OCI-LY7 (cell line): Measurements from ENCODE around the gene CACNA1H. TPM values are rescaled to one million over a fixed set of nuclear protein-coding genes. Genes with fewer than 3 reads are reported as not detected.

ENCODE experiments used
- BruUV-seq: library from RNA; stranded (reverse); fragments of 400-500 nt; replicated peaks from 2 replicates; lab custom pipeline; 2021; lab: Mats Ljungman, UMichigan
- CTCF ChIA-PET: fragments of 300-600 bp; sonication (Branson Sonifier 250); formaldehyde crosslinking; loops from one replicate; lab custom pipeline; 2022; ENCODE audit warnings: antibody characterized with exemption; ENCODE audit not compliant: unreplicated experiment; lab: Charles Lee
- POLR2A ChIA-PET: fragments of 300-600 bp; sonication (Branson Sonifier 250); formaldehyde crosslinking; loops from one replicate; lab custom pipeline; 2022; ENCODE audit warnings: antibody characterized with exemption; lab: Charles Lee
- DNase-seq: peaks from one replicate; pipeline ENCODE4 v3.0.0-alpha.2; 2015; ENCODE audit warnings: low spot score
- H2AFZ ChIP-seq: fragments of 200-600 bp; sonication (generic), shearing (Covaris generic); 2 replicates; pipeline ENCODE4 v1.6.1; 2014; ENCODE audit warnings: mild to moderate bottlenecking, antibody characterized with exemption, low read length, moderate library complexity
- H3K27ac ChIP-seq: fragments of 200-600 bp; sonication (generic); 2 replicates; pipeline ENCODE4 v1.5.1; 2014; ENCODE audit warnings: mixed run types, low read depth, mild to moderate bottlenecking, moderate library complexity, low read length, inconsistent platforms; ENCODE audit not compliant: poor library complexity, severe bottlenecking
- H3K36me3 ChIP-seq: fragments of 200-600 bp; sonication (generic); 2 replicates; pipeline ENCODE4 v1.6.1; 2014; ENCODE audit warnings: mild to moderate bottlenecking, antibody characterized with exemption, low read length, moderate library complexity, mixed read lengths; ENCODE audit not compliant: insufficient read depth
- H3K4me1 ChIP-seq: fragments of 200-600 bp; sonication (generic); 2 replicates; pipeline ENCODE4 v1.5.1; 2014; ENCODE audit warnings: mild to moderate bottlenecking, low read length; ENCODE audit not compliant: insufficient read depth, poor library complexity, severe bottlenecking
- H3K4me2 ChIP-seq: fragments of 200-600 bp; sonication (generic); 2 replicates; pipeline ENCODE4 v1.6.1; 2014; ENCODE audit warnings: mild to moderate bottlenecking, low read length
- H3K4me3 ChIP-seq: fragments of 200-600 bp; sonication (generic); 2 replicates; pipeline ENCODE4 v1.5.1; 2014; ENCODE audit warnings: mild to moderate bottlenecking, low read depth, low read length; ENCODE audit not compliant: poor library complexity, severe bottlenecking
- H3K79me2 ChIP-seq: fragments of 200-600 bp; sonication (generic); 2 replicates; pipeline ENCODE4 v1.6.1; 2016; ENCODE audit warnings: low read depth, mild to moderate bottlenecking, low read length, moderate library complexity, mixed read lengths; ENCODE audit not compliant: insufficient read depth
- H3K9me2 ChIP-seq: fragments of 200-600 bp; sonication (generic); 2 replicates; pipeline ENCODE4 v1.6.1; 2016; ENCODE audit warnings: mild to moderate bottlenecking, low read length, mixed read lengths; ENCODE audit not compliant: insufficient read depth
- H3K9me3 ChIP-seq: fragments of 200-600 bp; sonication (generic); 2 replicates; pipeline ENCODE4 v1.6.1; 2014; ENCODE audit warnings: mild to moderate bottlenecking, mixed run types, low read length, mixed read lengths
- H4K20me1 ChIP-seq: fragments of 200-600 bp; sonication (generic); 2 replicates; pipeline ENCODE4 v1.6.1; 2014; ENCODE audit warnings: mild to moderate bottlenecking, antibody characterized with exemption, low read length, moderate library complexity, mixed read lengths; ENCODE audit not compliant: insufficient read depth
- EZH2phosphoT487 ChIP-seq: fragments of 200-600 bp; sonication (generic); IDR thresholded peaks from 2 replicates; pipeline ENCODE4 v1.6.1; 2018; ENCODE audit warnings: low read depth, borderline replicate concordance, mild to moderate bottlenecking, mixed run types, antibody characterized with exemption, low read length, moderate library complexity, mixed read lengths
- intact Hi-C: fragments of 100-400 bp; cut with micrococcal nuclease; formaldehyde crosslinking; loops from one replicate; pipeline ENCODE4 v1.10.0; 2022; ENCODE audit not compliant: unreplicated experiment
- total RNA-seq, 2 experiments: library from RNA; depleted of rRNA in 1 of 2; stranded (reverse); fragments of >200 nt in 1 of 2; shearing (Covaris generic) in 1 of 2; gene quantifications; 2 replicates each; pipeline ENCODE4 v1.2.3, GENCODE V29; 2014 to 2022
- TF ChIP-seq, protein P1 (sequence below): fragments of 200-600 bp; sonication (generic); conservative IDR thresholded peaks from 2 replicates; pipeline ENCODE4 v1.5.1; 2014; ENCODE audit warnings: mild to moderate bottlenecking, antibody characterized with exemption, low read length, moderate library complexity, mixed read lengths

CACNA1H gene
- total RNA-seq, 2 experiments from 2014 or later: not detected

DNA sequence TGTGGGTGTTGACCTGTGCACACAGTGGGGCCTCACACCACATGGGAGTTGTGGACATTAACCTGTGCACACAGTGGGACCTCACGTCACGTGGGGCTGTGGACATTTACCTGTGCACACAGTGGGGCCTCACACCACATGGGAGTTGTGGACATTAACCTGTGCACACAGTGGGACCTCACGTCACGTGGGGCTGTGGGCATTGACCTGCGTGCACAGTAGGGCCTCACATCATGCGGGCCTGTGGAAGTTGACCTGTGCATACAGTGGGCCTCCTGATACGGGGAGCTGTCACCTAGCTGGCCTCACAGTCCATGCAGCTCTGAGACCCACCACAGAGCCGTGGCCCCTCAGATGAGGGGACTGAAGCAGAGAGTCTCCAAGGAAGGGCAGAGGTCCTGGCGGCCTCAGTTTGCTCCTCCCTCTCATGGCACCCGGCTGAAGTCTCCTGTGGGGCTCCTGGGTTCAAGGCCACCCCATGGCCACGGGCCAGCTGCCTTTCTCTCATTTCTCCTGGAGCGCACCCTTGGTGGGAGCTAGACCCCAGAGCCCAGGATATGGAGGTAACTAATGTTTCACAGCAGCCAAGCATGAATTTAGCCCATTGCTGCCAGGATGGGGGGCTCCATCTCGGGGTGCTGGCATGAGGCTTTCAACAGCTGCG is 21.0 kb downstream of the CACNA1H start:
- H3K4me1 ChIP-seq: no peaks in the 10 kb centered on the region
- H3K4me3 ChIP-seq: no peak overlapping the region
- no peak overlapping the region for H2AFZ ChIP-seq
- CTCF ChIA-PET: no interaction called here
- H3K4me2 ChIP-seq: no peak overlapping the region
- BruUV-seq: no TSS peak
- POLR2A ChIA-PET: no interaction called here
- no peaks in the 10 kb centered on the region for H3K9me2 ChIP-seq
- H4K20me1 ChIP-seq: no peaks in the 10 kb centered on the region
- no peak overlapping the region for H3K27ac ChIP-seq
- no peaks in the 10 kb centered on the region for H3K79me2 ChIP-seq
- TF ChIP-seq, protein P1, sequence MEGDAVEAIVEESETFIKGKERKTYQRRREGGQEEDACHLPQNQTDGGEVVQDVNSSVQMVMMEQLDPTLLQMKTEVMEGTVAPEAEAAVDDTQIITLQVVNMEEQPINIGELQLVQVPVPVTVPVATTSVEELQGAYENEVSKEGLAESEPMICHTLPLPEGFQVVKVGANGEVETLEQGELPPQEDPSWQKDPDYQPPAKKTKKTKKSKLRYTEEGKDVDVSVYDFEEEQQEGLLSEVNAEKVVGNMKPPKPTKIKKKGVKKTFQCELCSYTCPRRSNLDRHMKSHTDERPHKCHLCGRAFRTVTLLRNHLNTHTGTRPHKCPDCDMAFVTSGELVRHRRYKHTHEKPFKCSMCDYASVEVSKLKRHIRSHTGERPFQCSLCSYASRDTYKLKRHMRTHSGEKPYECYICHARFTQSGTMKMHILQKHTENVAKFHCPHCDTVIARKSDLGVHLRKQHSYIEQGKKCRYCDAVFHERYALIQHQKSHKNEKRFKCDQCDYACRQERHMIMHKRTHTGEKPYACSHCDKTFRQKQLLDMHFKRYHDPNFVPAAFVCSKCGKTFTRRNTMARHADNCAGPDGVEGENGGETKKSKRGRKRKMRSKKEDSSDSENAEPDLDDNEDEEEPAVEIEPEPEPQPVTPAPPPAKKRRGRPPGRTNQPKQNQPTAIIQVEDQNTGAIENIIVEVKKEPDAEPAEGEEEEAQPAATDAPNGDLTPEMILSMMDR: no peak
- no peak for TF ChIP-seq EZH2phosphoT487
- intact Hi-C loops: no loop called here
- no peaks in the 10 kb centered on the region for H3K36me3 ChIP-seq
- no peaks in the 10 kb centered on the region for H3K9me3 ChIP-seq
- no peak for DNase-seq

DNA sequence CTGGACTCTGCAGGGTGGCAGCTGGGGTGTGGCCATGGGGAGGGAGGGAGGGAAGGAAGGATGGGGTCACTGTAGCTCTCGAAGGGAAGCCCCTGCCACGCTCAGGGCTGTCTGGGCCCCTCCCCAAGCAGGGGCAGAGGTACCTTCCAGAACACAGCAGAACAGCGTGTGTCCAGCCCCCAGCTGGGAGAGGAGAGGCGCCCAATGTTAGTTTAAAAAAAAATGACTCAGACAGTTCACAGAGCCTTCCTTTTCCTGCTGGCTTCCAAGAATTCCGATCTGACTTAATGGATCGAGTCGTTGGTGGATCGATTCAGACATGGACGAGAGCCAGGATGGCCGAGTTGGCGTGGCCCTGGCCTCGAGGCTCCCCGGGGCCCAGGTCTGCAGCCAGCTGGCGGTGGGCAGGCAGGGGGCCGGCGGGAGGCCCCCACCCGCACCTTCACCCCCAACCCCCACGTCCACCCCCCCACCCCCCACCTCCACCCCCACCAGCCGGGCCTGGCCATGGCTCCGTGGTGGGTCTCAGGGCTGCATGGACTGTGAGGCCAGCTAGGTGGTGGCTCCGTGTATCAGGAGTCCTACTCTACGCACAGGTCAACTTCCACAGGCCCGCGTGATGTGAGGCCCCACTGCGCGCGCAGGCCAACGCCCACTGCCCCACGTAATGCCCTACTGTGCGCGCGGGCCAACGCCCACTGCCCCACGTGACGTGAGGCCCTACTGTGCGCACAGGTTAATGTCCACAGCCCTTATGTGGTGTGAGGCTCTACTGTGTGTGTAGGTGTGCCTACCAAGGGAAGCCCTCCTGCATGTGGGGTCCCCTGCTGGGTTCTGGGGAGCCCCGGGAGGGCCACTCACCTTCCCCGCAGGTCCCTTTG is 21.8 kb downstream of the CACNA1H start:
- Histone ChIP-seq H2AFZ (no peak overlapping the region), H3K79me2 (no peaks in the 10 kb centered on the region), H3K4me1 (no peaks in the 10 kb centered on the region), H3K36me3 (no peaks in the 10 kb centered on the region), H3K4me3 (no peak overlapping the region), H4K20me1 (no peaks in the 10 kb centered on the region), H3K9me2 (no peaks in the 10 kb centered on the region), H3K27ac (no peak overlapping the region), H3K9me3 (no peaks in the 10 kb centered on the region), H3K4me2 (no peak overlapping the region)
- ChIA-PET CTCF (no interaction called here), POLR2A (no interaction called here)
- intact Hi-C loops: no loop called here
- DNase-seq: no peak
- TF ChIP-seq, protein P1: no peak
- TF ChIP-seq EZH2phosphoT487: no peak
- BruUV-seq: no TSS peak
